Mesenteric fat pad (tissue), 1 donor: ENCODE data around the gene CPA5. TPM values are rescaled to one million over a fixed set of nuclear protein-coding genes. Genes with fewer than 3 reads are reported as not detected.
A peak's percentile ranks its signal among the peaks of the same experiment; 100 is the strongest.
"Not testable (repeated sequence)": the region's sequence is repeated elsewhere in the genome, so short reads cannot be mapped to it uniquely, and the experiment has no call there.

Experiments used
- DNase-seq: peaks from one replicate; pipeline ENCODE4 v3.0.0-alpha.2; 2020; ENCODE audit warnings: low spot score
- total RNA-seq: library from RNA; stranded (reverse); fragmentation: NEBNext Ultra II Directional; extraction: Animal tissue kit (Norgen Biotek cat#: 25700); gene quantifications from one replicate; pipeline ENCODE4 v1.2.1, GENCODE V29; 2021
- donor health status: DM: yes; HTN: yes; CAD: no.

The CPA5 gene
- total RNA-seq, 1 donor from 2014 or later, result not detected

DNA sequence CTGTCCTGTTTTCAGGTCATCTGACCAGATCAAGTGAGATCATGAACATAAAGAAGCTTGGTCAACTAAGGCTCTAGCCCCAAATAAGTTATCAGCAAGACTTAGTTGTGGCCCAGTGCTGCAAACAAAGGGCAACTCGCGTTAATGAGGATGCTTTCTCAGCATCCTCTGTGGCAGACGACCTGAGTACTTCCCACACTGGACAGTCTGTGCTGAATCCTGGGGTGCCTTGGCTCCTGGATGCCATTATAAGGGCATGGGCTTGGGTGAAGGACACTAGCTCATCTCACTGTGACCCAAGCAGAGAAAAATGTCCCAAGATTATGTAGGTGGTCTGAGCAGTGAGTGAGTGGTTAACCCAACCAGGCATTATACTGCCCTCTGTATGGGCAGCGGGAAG lies 13.9 kb downstream of the CPA5 start:
- DNase-seq, result no peak

DNA sequence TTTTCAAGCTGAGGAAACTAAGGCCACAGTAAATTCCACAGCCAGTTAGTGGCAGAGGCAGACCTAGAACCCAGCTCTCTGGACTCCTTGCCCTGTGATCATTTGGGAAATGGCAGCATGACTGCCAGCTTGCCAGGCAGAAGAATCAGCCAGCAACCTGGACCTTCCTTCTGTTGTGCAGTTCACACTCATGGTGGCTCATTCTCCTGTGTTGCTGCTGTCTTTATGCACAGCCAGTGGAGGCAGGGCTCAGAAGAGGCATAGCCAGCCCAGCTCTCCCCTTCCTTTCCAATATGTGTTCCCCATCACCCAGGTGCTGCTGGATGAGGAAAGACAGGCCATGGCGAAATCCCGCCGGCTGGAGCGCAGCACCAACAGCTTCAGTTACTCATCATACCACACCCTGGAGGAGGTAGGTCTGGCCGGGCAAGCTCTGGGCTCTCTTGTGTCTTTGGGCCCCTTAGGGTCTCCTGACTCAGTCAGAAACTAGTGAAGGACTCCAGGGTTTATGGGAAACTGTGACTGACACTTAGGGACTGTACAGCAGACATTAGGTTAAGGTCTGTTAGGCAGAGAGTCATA lies 14.8 kb downstream of the CPA5 start:
- peak; percentile 49 for DNase-seq

DNA sequence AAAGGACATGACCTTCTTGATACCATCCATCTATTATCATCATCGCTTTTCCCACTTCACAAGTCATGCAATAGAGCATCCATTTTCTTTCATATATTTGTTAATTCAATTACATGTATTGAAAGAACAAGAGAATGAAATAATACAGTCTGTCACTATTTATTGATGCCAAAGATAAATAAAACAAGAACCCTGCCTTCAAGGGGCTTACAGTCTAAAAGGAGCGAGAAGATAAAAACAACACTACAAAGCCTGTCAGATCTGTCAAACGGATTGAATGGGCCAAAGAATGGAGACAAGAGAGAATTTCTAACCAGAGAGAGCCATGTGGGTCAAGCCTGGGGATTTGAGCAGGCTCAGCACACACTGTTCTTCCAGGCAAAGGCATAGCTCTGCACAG lies 15.9 kb downstream of the CPA5 start:
- no peak for DNase-seq

DNA sequence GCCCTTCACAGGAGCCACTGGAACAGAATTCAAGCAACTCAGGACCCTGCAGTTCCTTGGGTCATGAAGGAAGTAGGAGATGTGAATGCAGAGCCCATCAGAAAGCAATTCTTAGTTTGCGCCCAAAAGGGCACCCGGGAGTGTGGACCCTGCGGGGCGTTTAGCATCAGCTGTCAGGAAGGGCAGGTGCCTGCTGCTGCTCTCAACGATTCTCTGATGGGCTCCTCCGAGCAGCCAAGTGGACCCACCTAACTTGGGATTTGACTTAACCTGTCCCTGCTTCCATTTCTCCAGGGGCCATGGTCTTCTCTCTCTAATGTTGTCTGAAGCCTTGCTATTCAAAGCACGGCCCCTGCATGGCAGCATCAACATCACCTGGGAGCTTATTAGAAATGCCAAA lies 17.1 kb downstream of the CPA5 start:
- no peak for DNase-seq

DNA sequence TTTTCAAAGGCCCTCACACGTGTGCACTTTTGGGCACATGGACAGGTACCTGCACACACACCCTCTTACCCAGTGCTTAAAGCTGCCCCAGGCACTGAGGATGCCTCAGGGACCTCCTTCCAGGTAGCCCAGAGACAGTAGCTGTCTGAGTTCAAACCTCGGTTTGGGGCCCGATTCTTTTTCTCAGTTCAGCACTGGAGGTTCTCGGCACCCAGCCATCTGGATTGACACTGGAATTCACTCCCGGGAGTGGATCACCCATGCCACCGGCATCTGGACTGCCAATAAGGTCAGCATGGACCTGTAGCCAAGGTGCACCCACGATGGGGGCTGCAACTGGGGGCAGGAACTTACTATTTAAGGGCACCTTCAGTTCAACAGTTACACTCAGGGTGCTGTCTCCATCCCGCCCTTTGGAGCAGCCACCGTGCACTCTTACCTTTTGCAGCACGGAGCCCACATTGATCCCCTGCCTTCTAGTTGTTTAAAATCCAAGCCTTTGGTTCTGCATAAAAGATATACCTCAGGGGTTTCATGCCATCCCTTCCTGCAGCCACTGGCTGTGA lies 17.7 kb downstream of the CPA5 start:
- DNase-seq, result no peak

DNA sequence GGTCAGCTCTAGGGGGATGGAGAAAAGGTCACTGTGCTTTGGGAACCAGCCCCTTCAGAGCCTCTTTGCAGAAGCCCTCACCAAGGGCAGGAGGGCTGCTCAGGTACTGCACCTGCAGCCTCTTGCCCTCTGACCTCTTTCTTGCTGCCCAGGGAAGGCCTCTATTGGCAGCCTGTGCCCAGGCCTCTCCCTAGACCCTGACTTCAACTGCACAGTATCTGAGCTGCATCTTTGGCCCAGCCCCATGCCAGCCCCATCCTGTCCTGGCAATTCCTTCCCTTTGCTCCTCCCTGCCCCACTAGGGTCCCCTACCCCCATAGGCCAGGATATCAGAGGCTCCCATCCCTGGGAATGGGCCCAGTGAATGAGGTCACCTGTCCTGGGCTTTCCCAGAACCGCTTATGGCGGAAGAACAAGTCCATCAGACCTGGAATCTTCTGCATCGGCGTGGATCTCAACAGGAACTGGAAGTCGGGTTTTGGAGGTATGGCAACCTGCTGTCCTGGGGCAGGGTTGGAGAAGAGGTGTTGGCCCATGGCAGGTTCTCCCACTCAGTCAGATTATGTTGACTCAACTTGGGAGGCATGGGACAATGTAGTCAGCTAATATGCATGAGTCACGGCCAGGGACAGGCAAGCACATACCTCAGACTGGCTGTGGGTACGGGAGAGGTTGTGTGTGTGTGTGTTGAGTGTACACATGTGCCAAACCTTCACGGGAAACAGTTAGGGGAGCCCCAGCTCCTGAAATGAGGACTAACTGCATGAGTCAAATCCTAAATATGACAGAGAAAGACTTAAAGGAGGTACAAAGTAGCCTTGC lies 18.6 kb downstream of the CPA5 start:
- DNase-seq, result no peak

DNA sequence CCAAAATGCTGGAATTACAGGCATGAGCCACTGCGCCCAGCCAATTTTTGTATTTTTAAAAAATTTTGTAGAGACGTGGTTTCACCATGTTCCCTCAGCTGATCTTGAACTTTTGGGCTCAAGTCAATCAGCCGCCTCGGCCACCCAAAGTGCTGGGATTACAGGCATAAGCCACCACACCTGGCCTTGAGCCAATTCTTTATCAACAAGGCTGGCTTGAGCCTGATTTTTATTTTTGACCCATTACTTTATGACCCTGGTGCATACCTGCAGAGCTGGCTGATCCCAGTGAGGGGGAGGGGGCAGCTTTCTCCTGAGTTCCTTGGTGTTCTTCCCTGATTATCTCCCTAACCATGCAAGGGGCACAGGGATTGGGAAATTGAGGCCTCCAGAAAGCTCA lies 19.8 kb downstream of the CPA5 start:
- DNase-seq, result no peak

DNA sequence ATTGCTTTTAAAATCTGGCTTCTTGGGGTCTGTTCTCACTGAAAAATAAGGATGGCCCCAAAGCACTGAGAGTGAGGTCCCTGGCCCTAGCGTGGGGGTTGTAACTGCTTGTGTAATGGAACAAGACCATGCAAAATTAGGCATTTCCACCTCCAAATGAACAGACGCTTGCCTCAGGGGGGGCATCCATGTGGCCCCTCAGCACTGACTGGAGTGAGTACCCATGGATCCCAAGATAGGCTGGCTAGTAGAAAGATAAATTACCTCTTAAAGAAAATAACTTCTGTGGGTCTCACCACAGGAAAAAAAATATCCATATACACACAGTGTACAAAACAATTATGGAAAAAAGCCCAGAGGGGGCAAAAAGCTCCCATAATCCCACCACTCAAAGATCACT lies 20.5 kb downstream of the CPA5 start:
- DNase-seq, result no peak

DNA sequence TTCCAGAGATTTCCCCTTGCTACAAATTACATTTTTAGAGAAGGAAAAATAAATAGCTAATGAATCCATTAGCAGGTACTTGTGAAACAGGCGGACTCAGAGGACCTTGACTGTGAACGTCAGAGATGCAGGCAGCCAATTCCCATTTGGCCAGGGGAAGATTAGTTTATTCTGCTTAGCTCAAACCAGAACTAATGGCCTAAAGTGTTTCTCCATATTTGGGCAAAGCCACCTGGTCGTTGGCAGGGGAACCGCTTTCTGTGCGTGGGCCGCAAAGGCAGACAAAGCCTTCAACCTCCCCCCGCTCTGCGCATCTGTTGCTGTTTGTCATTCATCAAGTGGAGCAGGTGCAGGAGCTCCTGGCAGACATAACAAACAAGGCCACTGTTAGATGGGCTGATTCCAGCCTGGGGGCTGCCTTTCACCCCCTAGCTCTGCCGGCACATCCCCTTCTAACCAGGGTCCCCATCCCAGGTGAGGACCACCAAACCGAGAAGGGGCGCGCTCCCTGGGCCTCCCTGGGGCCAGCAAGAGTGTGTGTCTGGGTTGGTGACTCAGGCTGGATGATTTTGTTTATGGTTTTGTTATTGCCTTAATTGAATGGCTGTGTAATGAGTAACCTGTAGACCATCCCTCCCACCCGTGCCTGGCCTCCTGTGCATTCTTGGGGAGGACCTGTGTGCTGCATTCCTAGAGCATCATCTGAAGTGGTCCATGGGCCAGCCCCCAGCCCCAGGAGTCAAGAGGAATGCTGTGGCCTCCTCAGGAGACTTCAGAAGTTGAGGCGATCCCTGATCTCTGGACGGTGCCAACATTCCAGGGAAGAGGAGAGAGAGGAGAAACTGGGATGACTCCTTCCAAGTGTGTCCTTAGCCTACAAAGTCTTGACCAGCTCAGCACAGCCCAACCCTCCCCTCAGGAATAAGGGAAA lies 21.2 kb downstream of the CPA5 start:
- no peak for DNase-seq

DNA sequence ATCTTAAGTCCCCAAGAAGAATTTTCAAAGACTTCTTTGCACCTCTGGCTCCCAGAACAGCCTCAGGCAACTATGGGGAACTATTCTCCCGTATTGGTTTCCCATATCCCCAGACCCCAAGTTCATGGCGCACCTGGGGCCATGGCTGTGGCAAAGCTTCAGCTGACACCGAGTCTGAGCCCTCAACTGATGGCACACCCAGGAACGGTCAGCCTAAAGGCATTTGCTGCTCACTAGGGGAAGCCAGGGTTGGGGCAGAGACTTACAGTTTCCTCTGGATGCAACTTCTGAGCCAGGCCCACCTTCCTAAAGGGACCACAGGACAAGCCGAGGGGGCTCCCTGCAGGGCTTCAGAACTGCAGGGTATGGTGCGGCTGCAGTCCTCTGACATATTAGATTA lies 21.9 kb downstream of the CPA5 start:
- no peak for DNase-seq

DNA sequence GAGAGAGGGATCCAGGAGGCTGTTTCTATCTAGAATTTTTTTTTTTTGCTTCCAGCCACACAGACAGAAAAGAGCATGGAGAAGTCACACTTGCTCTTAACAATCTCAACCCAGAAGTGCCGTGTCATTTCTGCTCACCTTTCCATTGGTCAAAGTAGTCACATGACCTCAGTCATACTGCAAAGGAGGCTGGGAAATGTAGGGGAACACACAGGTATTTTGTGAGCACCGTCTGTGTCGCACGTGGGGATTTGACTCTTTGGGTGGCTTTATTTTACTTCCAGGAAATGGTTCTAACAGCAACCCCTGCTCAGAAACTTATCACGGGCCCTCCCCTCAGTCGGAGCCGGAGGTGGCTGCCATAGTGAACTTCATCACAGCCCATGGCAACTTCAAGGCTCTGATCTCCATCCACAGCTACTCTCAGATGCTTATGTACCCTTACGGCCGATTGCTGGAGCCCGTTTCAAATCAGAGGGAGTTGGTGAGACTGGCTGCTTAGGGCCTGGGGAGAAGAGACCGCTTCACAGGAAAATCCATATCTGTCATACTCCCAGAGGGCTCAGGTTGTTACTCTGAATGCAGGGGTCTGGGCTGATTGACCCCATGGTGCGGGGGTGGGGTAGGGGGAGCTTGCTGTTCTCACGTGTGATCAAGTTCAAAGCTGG lies 22.6 kb downstream of the CPA5 start:
- DNase-seq, result no peak

DNA sequence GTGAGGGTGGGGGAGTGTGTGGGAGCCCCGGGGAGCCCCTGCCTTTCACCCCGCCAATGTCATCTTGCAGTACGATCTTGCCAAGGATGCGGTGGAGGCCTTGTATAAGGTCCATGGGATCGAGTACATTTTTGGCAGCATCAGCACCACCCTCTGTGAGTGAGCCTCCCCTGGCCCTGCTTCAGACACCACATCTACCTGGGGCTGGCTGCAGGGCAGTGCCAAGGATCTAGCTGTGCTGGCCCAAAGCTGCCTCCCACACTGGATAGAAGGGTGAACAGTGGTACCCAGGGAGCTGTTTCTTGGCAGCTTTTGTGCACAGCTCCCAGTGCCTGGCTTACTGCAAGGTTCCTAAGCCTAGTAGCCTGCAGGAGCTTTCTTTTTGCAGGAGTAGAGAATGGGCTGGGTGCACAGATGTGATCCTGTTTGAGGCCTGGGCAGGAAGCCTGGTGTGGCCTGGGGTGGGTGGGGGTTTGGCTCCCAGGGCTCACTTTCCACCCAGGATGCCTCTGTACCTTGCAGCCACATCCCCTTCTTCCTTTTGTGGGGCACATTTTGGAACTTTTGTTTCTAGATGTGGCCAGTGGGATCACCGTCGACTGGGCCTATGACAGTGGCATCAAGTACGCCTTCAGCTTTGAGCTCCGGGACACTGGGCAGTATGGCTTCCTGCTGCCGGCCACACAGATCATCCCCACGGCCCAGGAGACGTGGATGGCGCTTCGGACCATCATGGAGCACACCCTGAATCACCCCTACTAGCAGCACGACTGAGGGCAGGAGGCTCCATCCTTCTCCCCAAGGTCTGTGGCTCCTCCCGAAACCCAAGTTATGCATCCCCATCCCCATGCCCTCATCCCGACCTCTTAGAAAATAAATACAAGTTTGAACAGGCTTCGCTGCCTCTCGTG lies 23.5 kb downstream of the CPA5 start:
- no peak for DNase-seq

DNA sequence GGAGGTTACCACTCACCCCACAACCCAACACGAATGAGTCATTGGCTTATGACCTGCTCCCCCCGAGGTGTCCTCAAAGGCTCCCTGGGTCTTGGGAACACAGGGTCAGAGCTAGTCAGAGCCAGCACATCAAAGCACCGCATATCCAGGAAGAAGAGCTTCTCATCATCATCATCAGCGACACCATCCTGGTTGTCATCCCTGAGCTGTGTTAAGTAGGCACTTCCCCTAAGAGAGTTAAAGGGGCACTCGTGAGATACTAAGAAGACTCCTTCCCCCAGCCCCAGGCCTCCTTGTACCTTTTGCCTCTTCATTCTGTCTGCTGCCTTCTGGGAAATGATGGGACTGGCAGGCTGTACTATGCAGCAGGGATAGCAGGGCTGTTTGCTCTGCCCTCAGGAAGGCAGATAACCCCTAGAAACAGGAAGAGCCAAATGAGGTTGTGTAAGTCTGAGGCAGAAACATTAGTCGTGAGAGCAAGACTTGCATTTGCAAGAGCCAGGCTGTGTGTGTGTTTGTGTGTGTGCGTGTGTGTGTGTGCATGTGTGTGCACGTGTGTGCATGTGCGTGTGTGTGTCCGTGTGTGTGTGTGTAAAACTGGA lies 24.6 kb downstream of the CPA5 start:
- no peak for DNase-seq

DNA sequence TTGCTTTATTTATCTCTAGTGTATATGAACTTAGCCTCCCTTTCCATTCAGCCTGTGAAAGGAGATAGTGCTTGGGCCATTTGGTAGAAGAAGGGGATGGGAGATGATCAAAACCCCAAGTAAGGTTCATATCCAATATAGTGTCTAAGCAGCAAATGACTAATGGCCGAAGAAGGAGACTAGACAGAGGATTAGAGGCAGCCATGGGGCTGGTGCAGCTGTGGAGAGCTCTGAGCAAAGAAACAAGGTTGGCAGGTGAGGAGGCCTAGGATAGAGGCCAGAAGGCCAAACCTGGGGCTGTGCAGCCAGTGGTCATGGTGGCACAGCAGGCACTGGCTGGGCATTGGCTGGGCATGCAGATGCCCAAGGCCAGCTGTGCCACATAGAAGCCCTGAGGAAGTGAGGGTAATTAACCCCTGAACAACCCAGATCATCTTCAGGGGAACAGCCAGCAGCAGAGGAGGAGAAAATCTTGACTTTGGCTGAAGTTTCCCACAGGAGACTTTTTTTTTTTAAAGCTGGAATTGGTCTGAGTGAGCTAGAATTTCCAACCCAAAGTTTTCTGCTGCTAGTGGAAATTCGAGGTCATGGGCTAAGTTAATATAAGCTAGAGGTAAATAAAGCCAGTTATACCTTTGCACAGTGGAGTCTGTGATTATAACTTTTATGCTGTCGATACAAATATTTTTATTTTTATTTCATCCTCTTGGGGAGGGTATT lies 25.4 kb downstream of the CPA5 start:
- no peak for DNase-seq

DNA sequence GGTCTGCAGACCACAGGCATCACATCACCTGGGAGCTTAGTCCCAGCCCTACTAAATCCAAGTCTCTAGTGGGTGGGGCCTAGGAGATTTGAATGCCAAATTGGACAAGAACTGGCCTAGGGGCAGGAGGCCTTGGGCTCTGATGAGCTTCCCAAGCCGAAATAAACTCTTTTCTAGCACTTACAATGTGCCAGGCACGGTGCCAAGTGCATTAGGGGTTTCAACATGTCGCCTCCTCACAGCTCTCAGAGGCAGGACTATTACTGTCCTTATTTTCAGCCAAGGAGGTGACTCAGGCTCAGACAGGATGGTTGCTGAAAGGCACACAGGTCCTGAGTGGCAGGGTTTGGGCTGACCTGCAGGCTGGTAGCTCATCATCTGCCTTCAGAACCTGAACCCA lies 26.4 kb downstream of the CPA5 start:
- DNase-seq, result no peak

DNA sequence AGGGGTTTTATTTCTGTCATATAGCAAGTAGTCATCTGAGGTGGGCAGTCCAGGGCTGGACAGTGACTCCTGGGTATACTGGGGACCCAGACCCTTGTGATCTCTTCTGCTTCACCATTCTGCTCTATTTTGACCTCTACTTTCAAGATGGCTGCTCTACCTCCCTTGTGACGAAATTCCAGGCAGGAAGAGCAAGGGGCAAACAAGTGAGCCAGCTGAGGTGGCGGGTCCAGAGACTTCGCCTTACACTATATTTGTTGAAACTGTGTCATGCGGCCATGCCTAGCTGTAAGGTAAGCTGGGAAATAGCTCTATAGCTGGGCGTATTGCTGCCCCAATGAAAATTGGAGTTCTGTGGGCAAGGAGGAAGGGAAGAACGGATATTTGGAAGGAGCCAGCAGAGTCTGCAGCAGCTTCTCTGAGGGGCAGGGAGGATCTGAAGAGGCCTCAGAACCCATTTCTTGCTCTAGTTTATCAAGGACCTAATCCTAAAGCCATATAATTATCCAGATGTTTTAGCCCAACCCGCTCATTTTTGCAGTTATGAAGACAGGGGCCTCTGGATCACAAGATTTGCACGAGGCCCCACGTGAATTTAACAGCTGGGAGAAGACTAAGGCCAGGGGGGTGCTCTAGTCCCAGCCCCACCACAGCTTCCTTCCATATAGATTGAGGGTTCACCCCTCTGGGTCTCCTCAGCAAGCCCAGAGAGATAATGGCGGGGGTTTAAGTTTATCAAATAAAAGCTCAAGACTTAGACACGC lies 28.0 kb downstream of the CPA5 start:
- DNase-seq, result no peak

DNA sequence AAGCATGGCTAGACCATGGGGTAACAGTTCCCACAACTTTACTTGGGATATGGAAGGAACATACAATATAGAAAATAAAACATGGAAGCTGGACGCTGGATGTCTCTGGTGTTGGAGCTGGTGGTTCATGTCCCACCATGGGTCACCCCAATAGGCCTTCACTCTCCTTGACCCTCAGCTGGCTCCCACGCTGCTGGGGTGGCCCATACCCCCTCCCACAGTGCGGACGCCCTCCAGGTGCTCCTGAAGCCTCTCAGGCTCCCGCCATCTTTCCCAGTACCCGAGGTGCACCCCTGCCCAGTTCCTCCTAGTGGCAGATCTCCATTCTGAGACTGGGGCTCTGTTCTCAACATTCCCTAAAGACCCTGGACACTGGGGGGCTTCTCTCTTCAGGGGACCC lies 29.9 kb downstream of the CPA5 start:
- DNase-seq, result no peak

DNA sequence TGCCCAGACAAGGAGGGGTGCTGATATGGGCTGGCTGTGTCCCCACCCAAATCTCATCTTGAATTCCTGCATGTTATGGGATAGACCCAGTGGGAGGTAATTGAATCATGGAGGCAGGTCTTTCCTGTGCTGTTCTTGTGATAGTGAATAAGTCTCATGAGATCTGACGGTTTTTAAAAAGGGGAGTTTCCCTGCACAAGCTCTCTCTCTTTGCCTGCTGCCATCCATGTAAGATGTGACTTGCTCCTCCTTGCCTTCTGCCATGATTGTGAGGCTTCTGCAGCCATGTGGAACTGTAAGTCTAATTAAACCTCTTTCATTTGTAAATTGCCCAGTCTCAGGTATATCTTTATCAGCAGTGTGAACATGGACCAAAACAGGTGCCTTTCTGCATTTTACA lies 31.8 kb downstream of the CPA5 start:
- DNase-seq, result not testable (repeated sequence)
